Karpas-422 (cell line): ENCODE data around the gene UBL7. TPM values are rescaled to one million over a fixed set of nuclear protein-coding genes. Genes with fewer than 3 reads are reported as not detected.

ENCODE experiments used
- DNase-seq: peaks from one replicate; pipeline ENCODE4 v3.0.0-alpha.2; 2015
- H2AFZ ChIP-seq: fragments of 200-600 bp; sonication (generic); 2 replicates; pipeline ENCODE4 v1.6.1; 2014; ENCODE audit warnings: antibody characterized with exemption, low read length, mixed read lengths
- H3K27ac ChIP-seq: fragments of 200-600 bp; sonication (generic); 2 replicates; pipeline ENCODE4 v1.5.1; 2014; ENCODE audit warnings: mild to moderate bottlenecking, low read length, moderate library complexity
- H3K27me3 ChIP-seq: fragments of 200-600 bp; sonication (generic); 2 replicates; pipeline ENCODE4 v1.6.1; 2014; ENCODE audit warnings: low read length, mixed read lengths
- H3K36me3 ChIP-seq: fragments of 200-600 bp; sonication (generic); 2 replicates; pipeline ENCODE4 v1.6.1; 2014; ENCODE audit warnings: low read length, mixed read lengths; ENCODE audit not compliant: insufficient read depth
- H3K4me1 ChIP-seq: fragments of 200-600 bp; sonication (generic); 2 replicates; pipeline ENCODE4 v1.6.1; 2014; ENCODE audit warnings: mild to moderate bottlenecking, low read length, mixed read lengths
- H3K4me2 ChIP-seq: fragments of 200-600 bp; sonication (generic); 2 replicates; pipeline ENCODE4 v1.6.1; 2014; ENCODE audit warnings: low read length, low read depth, mild to moderate bottlenecking; ENCODE audit not compliant: poor library complexity, severe bottlenecking
- H3K4me3 ChIP-seq: fragments of 200-600 bp; sonication (generic); 2 replicates; pipeline ENCODE4 v1.5.1; 2014; ENCODE audit warnings: mild to moderate bottlenecking, antibody characterized with exemption, low read length, mixed read lengths
- H3K79me2 ChIP-seq: fragments of 200-600 bp; sonication (generic); 2 replicates; pipeline ENCODE4 v1.6.1; 2014; ENCODE audit warnings: mild to moderate bottlenecking, low read length, mixed read lengths
- H3K9ac ChIP-seq: fragments of 200-600 bp; sonication (generic); 2 replicates; pipeline ENCODE4 v1.6.0; 2014; ENCODE audit warnings: low read length
- H3K9me2 ChIP-seq: fragments of 200-600 bp; sonication (generic), shearing (Covaris generic); replicated peaks from 2 replicates; pipeline ENCODE4 v1.6.0; 2014; ENCODE audit warnings: mild to moderate bottlenecking, low read length, moderate library complexity; ENCODE audit not compliant: insufficient read depth
- H3K9me3 ChIP-seq: fragments of 300-700, 200-600 bp; sonication (generic); 2 replicates; pipeline ENCODE4 v1.6.1; 2014; ENCODE audit warnings: low read length, mixed read lengths
- H4K20me1 ChIP-seq: fragments of 200-600 bp; sonication (generic); 2 replicates; pipeline ENCODE4 v1.6.1; 2014; ENCODE audit warnings: mild to moderate bottlenecking, antibody characterized with exemption, low read length, low read depth; ENCODE audit not compliant: insufficient read depth
- total RNA-seq: library from RNA; depleted of rRNA; stranded (reverse); fragments of >200 nt; shearing (Covaris generic); gene quantifications from 2 replicates; pipeline ENCODE4 v1.2.3, GENCODE V29; 2014; ENCODE audit warnings: low replicate concordance

The UBL7 gene
- total RNA-seq, 1 experiment from 2014 or later: 84.2 TPM

DNA sequence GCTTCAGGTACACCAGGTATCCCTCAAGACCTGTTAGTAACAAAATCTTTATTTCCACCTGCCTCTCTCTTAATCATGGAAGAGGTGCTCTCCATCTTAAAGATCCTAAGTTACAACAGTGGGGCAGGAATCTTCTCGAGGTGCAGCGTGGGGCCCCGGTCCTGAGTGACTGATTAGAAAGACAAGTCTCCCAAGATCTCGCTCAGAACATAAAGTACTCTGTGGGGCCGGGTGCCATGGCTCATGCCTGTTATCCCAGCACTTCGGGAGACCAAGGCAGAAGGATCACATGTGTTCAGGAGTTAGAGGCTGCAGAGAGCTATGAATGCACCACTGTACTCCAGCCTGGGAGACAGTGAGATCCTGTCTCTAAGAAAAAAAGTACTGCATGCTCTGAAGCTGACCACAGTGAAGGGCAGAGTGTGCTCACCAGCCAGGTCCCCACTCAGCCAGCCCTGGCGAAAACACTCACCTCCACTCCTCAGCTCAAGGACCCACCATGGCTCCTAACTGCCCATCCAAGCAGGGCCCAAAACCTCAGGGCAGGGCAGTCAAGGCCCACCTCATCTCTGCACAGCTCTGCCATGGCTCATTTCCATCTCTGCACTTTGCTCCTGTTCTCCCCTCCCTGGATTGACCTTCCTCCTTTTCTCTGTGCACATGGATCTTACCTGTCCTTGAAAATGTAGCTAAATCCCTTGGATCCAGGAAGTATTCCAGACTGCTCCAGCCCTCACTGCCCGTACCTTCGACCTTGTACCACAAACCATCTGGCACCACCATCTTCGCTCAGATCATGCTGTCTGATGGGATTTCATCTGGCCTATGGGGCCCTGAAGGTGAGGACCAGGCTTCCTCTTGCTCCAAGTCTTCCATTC lies 34.3 kb downstream of the UBL7 start:
- no peak for DNase-seq
- no peak overlapping the region for H3K9ac ChIP-seq
- no peak overlapping the region for H2AFZ ChIP-seq
- H3K9me3 ChIP-seq: no peaks in the 10 kb centered on the region
- H3K27ac ChIP-seq: no peak overlapping the region
- no peak overlapping the region for H3K4me2 ChIP-seq
- H3K4me1 ChIP-seq: peaks cover 74% of the 10 kb centered on the region
- H4K20me1 ChIP-seq: peaks cover 66% of the 10 kb centered on the region
- peaks cover 3% of the 10 kb centered on the region; the same call in 1 of the 2 replicates for H3K27me3 ChIP-seq
- no peaks in the 10 kb centered on the region for H3K9me2 ChIP-seq
- no peak overlapping the region for H3K4me3 ChIP-seq
- H3K79me2 ChIP-seq: peaks cover 32% of the 10 kb centered on the region
- no peaks in the 10 kb centered on the region for H3K36me3 ChIP-seq

DNA sequence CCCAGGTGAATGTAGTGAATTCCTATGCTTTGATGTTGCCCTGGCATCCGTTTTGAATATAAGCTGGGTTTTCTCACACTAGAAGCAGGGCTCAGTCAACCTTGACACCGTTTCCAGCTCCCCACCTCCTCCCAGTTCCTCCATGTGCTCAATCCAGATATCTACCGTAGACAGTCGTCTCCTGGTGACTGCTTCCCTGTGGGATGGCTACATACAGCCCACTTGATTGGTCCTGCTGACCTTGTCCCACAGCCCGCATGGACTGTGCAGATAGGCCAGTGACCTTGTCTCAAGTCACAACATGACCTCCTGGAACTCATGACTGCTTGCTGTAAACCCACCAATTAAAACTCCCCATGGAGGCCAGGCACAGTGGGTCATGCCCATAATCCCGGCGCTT lies 35.3 kb downstream of the UBL7 start:
- no peak for DNase-seq
- H3K4me2 ChIP-seq: no peak overlapping the region
- no peaks in the 10 kb centered on the region for H3K9me2 ChIP-seq
- peaks cover 21% of the 10 kb centered on the region for H3K79me2 ChIP-seq
- H3K9me3 ChIP-seq: no peaks in the 10 kb centered on the region
- no peak overlapping the region for H3K4me3 ChIP-seq
- H3K36me3 ChIP-seq: no peaks in the 10 kb centered on the region
- H3K27me3 ChIP-seq: peaks cover 3% of the 10 kb centered on the region; the same call in 1 of the 2 replicates
- peaks cover 68% of the 10 kb centered on the region for H3K4me1 ChIP-seq
- no peak overlapping the region for H3K27ac ChIP-seq
- no peak overlapping the region for H3K9ac ChIP-seq
- H4K20me1 ChIP-seq: peaks cover 65% of the 10 kb centered on the region
- H2AFZ ChIP-seq: no peak overlapping the region

DNA sequence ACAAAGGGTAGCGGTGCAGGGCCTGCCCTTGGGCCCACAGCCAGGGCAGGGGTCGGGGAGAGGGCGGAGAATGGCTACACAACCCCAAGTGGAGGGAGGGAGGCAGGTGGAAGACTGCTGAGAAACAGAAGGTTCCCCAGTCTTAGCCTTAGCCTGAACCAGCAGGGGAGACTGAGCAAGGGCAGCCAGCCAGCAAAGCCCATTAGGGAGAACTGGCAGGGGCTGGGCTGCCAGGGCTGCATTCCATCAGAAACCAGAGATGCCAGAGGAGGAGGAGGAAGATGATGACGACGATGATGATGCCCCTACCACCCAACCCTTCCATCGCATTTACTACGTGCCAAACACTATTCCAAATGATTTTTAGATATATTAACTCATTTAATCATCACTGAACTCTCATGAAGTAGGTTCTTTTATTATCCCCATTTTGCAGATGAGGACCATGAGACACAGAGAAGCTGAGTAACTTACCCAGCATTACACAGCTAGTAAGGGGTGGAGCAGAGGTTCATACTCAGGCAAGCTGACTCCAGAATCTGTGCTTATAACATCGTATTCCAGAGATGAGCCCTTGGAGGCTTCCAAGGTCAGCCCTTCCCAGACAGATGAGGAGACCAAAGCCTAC lies 35.9 kb downstream of the UBL7 start:
- Histone ChIP-seq H3K27ac (no peak overlapping the region), H3K36me3 (no peaks in the 10 kb centered on the region), H2AFZ (no peak overlapping the region), H3K9ac (no peak overlapping the region), H3K9me2 (no peaks in the 10 kb centered on the region), H4K20me1 (peaks cover 60% of the 10 kb centered on the region), H3K4me2 (no peak overlapping the region), H3K27me3 (peaks cover 1% of the 10 kb centered on the region; the same call in 1 of the 2 replicates), H3K9me3 (no peaks in the 10 kb centered on the region), H3K79me2 (peaks cover 15% of the 10 kb centered on the region), H3K4me3 (no peak overlapping the region), H3K4me1 (peaks cover 68% of the 10 kb centered on the region)
- no peak for DNase-seq

- H4K20me1 ChIP-seq: peaks cover 61% of the 10 kb centered on the region
- H3K4me1 ChIP-seq: peaks cover 61% of the 10 kb centered on the region
- peaks cover 12% of the 10 kb centered on the region for H3K79me2 ChIP-seq
- no peak overlapping the region for H3K4me2 ChIP-seq
- H3K9ac ChIP-seq: no peak overlapping the region
- no peak overlapping the region for H3K4me3 ChIP-seq
- no peak overlapping the region for H3K27ac ChIP-seq
- DNase-seq: no peak
- no peaks in the 10 kb centered on the region for H3K9me3 ChIP-seq
- H2AFZ ChIP-seq: no peak overlapping the region
- no peaks in the 10 kb centered on the region for H3K36me3 ChIP-seq
- no peaks in the 10 kb centered on the region for H3K27me3 ChIP-seq
- H3K9me2 ChIP-seq: no peaks in the 10 kb centered on the region
Measured at GRCh38 chr15:74423431-74424257, 37.3 kb downstream of the UBL7 start.

DNA sequence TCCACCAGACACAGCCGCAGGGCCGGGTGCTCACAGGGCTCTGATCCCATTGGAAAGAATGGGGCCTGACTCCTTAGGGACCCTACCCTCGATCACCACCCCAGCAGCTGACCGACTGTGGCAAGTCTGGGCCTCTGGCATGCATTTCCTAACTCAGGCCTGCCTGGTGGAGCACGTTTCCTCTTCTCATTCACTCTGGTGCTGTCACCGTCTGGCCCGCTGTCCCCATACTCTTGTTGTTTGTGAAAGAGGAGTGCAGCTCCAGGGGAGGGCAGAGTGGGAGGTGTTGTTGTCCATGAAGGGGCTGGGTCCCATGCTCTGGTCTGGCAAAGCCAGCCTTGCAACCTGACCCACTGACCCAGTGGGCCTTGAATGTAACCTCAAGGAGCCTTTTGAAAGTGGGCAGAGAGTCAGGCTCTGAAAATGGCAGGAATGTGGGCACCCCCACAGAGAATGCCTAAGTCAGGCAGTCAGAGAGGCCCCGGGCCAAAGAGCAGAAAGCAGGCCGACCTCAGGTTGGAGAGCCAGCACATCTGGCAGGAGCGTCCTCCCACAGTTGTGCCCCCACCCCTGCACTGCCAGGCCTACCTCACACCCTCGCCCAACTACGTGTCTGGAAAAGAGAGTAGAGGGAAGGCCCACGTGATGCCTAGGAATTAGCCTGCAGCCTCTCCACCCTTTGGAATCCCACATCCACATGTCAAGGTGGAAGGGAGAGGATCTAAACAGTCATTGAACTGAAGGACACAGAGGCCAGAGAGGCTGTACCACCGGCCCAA lies 38.1 kb downstream of the UBL7 start:
- no peaks in the 10 kb centered on the region for H3K9me3 ChIP-seq
- H3K9ac ChIP-seq: peak overlapping the region; percentile 4; the same call in 1 of the 2 replicates
- H3K27ac ChIP-seq: no peak overlapping the region
- no peaks in the 10 kb centered on the region for H3K36me3 ChIP-seq
- peaks cover 65% of the 10 kb centered on the region for H3K4me1 ChIP-seq
- H3K79me2 ChIP-seq: peaks cover 7% of the 10 kb centered on the region
- H4K20me1 ChIP-seq: peaks cover 61% of the 10 kb centered on the region
- no peak overlapping the region for H3K4me3 ChIP-seq
- H3K27me3 ChIP-seq: no peaks in the 10 kb centered on the region
- H2AFZ ChIP-seq: no peak overlapping the region
- no peak overlapping the region for H3K4me2 ChIP-seq
- no peaks in the 10 kb centered on the region for H3K9me2 ChIP-seq
- DNase-seq: no peak

GRCh38 chr15:74422265-74422651 lies 38.7 kb downstream of the UBL7 start:
- Histone ChIP-seq H3K27me3 (no peaks in the 10 kb centered on the region), H3K4me3 (no peak overlapping the region), H3K4me2 (no peak overlapping the region), H4K20me1 (peaks cover 61% of the 10 kb centered on the region), H2AFZ (no peak overlapping the region), H3K36me3 (no peaks in the 10 kb centered on the region; the same call in 1 of the 2 replicates), H3K9me2 (no peaks in the 10 kb centered on the region), H3K27ac (no peak overlapping the region), H3K4me1 (peaks cover 71% of the 10 kb centered on the region), H3K9ac (peak overlapping the region; percentile 4; the same call in 1 of the 2 replicates), H3K9me3 (no peaks in the 10 kb centered on the region), H3K79me2 (peaks cover 5% of the 10 kb centered on the region; the same call in 1 of the 2 replicates)
- no peak for DNase-seq

DNA sequence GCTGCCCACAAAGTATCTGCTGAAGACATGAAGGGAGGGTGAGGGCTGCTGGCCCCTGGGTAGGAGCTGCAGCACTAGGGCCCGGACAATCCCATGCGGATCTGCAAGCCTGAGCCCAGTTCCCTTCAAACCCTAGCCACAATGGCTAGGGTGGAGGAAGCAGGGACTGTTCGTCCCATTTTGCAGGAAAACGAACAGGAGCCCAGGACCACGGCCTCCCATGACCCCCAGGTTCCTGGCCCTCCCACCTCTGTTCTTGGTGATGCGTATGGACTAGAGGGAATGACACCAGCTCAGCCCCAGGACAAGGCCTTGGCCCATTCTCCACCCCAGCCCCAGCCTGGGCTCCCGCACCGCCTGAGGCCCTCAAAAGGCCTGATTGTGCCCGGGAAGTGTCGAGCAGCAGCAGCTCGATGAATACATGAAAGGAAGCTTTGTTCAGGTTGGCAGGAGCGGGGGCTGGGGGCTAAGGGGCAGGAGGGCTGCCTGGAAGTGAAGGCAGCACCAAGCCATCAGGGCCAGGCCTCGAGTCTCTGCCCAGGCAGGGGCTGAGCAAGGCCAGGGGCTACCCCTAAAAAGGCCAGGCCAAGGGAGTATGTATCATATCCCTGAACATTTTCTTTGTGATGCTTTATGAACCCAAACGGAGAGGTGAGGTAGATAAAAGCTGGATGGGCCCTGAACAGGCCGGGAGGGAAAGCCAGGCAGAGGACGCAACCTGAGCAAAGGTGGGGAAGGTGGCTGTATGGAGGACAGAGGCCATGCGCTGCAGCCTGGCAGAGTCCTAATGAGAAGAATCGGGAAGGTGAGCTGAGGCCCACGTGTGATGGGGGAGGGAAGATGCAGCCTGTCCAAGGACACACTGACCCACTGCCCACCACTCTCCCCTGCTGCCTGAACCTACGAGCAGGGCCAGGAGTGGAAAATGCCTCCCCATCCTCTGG lies 39.4 kb downstream of the UBL7 start:
- no peak for DNase-seq
- Histone ChIP-seq H3K79me2 (peaks cover 5% of the 10 kb centered on the region; the same call in 1 of the 2 replicates), H3K9me3 (no peaks in the 10 kb centered on the region), H4K20me1 (peaks cover 61% of the 10 kb centered on the region), H3K36me3 (no peaks in the 10 kb centered on the region; the same call in 1 of the 2 replicates), H3K9me2 (no peaks in the 10 kb centered on the region), H3K27me3 (no peaks in the 10 kb centered on the region), H3K4me2 (no peak overlapping the region), H3K27ac (no peak overlapping the region), H3K4me1 (peaks cover 78% of the 10 kb centered on the region), H3K9ac (no peak overlapping the region), H3K4me3 (no peak overlapping the region), H2AFZ (no peak overlapping the region)
